ENCODE measurements around the gene IFNAR1. TPM values are rescaled to one million over a fixed set of nuclear protein-coding genes. Genes with fewer than 3 reads are reported as not detected.

The IFNAR1 gene
- total RNA-seq: 10 to 100 TPM in 2 of 4 donors, 1 to 10 TPM in 2; 8.9 to 24.3 (median 9.9) TPM

DNA sequence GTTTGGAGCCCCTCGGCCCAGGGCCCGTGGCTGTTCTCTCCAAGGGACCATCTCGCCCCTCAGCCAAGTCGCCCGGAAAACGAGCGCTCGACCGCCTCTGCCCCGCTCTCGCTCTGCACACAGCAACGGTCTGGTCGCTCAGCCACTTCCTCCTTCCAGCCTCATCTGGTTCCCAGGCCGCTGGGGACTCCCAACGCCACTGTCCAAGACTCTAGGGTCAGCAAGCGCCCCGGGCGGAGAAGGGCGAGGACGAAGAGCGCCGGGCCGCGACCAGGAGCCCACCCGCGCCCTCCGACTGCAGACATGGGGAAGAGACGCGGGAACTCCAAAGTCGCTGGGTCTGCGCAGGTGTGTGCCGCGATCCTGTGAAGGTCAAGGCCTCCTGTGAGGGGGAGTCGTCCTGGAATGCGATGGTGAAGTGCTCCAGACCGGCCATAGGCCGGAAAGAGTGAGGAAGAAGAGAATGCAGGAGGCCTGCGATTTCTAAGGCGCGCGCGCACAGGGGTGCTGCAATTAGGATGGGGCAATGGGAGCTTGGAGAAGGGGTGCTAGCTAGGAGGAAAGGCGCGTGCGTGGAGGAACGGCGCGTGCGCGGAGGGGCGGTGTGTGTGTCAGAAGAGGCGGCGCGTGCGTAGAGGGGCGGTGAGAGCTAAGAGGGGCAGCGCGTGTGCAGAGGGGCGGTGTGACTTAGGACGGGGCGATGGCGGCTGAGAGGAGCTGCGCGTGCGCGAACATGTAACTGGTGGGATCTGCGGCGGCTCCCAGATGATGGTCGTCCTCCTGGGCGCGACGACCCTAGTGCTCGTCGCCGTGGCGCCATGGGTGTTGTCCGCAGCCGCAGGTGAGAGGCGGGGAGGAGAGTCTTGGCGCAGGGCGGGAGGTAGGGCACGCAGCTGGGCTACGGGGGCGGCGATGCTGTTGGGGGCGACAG lies at the start of gene IFNAR1:
Gene IFNAR1, plus strand, starts transcription at position 680 of the 931 bp plus-strand sequence. Its CDS starts 86 bp downstream, at position 766.
- Histone ChIP-seq H3K4me3 (peak within 1 kb of the TSS; percentile 75 to 99 (median 94)), H3K27me3 (no peaks in the 10 kb centered on the region), H3K4me1 (peaks cover 23 to 32% of the 10 kb centered on the region in 2 donors), H3K36me3 (no peaks in the 10 kb centered on the region), H3K9me3 (no peaks in the 10 kb centered on the region), H3K27ac (peak within 1 kb of the TSS; percentile 93 to 99 (median 97))
- intact Hi-C loops (cut with DNase I; ENCODE audit: low total_unique reads): loop anchor here (1.0 to 10.0 kb wide), 5 partner anchors 36 to 550 kb away; partner anchors contain the start of genes DONSON, IL10RB and PAXBP1
- peak; percentile 97 to 98 for DNase-seq
- in situ Hi-C loops (cut with MboI; ENCODE audit: low sequenced_read_pairs in 4 of 4): loop anchor here in 1 of 4 donors (25.0 kb wide), 1 partner anchor 113 kb away; no protein-coding TSS in a partner anchor
- peak; percentile 97 to 98 for ATAC-seq
- peak; percentile 82 to 85 for TF ChIP-seq POLR2A (IDR thresholded peaks at IDR 0.05)
- TF ChIP-seq, protein P1, sequence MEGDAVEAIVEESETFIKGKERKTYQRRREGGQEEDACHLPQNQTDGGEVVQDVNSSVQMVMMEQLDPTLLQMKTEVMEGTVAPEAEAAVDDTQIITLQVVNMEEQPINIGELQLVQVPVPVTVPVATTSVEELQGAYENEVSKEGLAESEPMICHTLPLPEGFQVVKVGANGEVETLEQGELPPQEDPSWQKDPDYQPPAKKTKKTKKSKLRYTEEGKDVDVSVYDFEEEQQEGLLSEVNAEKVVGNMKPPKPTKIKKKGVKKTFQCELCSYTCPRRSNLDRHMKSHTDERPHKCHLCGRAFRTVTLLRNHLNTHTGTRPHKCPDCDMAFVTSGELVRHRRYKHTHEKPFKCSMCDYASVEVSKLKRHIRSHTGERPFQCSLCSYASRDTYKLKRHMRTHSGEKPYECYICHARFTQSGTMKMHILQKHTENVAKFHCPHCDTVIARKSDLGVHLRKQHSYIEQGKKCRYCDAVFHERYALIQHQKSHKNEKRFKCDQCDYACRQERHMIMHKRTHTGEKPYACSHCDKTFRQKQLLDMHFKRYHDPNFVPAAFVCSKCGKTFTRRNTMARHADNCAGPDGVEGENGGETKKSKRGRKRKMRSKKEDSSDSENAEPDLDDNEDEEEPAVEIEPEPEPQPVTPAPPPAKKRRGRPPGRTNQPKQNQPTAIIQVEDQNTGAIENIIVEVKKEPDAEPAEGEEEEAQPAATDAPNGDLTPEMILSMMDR (IDR thresholded peaks at IDR 0.05 in 4 of 5, conservative IDR thresholded peaks at IDR 0.05 in 1 of 5): no peak

DNA sequence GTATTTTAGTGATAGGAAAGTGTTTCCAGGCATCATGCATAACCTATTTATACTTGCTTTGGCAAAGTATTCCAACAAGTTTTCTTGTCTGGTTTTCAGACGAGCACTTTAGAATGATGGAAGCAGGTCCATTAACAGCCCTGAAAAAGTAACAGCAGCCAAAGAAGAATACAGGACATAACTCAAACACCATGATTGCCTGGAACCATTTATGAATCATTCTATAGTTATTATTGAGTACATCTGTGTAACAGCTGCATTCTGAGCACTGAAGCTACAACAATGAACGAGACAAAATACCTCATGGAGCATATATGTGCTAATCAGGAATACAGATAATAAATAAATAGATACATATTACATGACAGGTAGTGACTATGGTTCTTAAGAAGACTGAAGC lies 46.0 kb upstream of the IFNAR1 start:
- Histone ChIP-seq H3K36me3 (peaks cover 0 to 14% of the 10 kb centered on the region in 2 donors), H3K4me3 (no peak overlapping the region), H3K9me3 (no peaks in the 10 kb centered on the region), H3K27me3 (no peaks in the 10 kb centered on the region), H3K4me1 (no peaks in the 10 kb centered on the region), H3K27ac (no peak overlapping the region)
- in situ Hi-C loops (cut with MboI; ENCODE audit: low sequenced_read_pairs in 4 of 4) (no loop called here), intact Hi-C loops (cut with DNase I; ENCODE audit: low total_unique reads) (no loop called here)
- DNase-seq (no peak), ATAC-seq (no peak)
- TF ChIP-seq POLR2A (IDR thresholded peaks at IDR 0.05): no peak
- TF ChIP-seq, protein P1 (IDR thresholded peaks at IDR 0.05 in 4 of 5, conservative IDR thresholded peaks at IDR 0.05 in 1 of 5): no peak

DNA sequence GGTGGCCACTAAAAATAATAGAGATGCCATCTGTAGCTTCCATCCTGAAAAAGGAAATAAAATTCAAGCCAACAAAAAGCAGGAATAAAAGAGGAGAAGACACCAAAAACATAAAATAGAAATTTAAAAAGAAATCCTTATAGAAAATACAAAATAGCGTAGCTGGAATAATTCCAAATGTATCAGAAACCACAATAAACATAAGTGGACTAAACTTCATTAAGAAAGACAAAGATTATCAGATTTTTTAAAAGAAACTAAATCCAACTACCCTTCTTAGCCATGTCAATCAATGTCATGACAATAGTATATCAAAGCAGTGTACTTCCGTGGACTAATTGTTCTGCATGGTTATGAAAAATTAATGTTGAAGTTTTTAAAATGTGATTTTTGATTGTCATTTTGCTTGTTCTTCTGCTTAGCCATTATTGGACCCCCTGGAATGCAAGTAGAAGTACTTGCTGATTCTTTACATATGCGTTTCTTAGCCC lies 45.4 kb upstream of the IFNAR1 start:
- ATAC-seq (no peak), DNase-seq (no peak)
- Histone ChIP-seq H3K27ac (no peak overlapping the region), H3K4me1 (no peaks in the 10 kb centered on the region), H3K27me3 (no peaks in the 10 kb centered on the region), H3K9me3 (no peaks in the 10 kb centered on the region), H3K4me3 (no peak overlapping the region), H3K36me3 (peaks cover 0 to 16% of the 10 kb centered on the region in 2 donors)
- in situ Hi-C loops (cut with MboI; ENCODE audit: low sequenced_read_pairs in 4 of 4): no loop called here
- no peak for TF ChIP-seq POLR2A (IDR thresholded peaks at IDR 0.05)
- TF ChIP-seq, protein P1 (IDR thresholded peaks at IDR 0.05 in 4 of 5, conservative IDR thresholded peaks at IDR 0.05 in 1 of 5): no peak
- intact Hi-C loops (cut with DNase I; ENCODE audit: low total_unique reads): no loop called here

DNA sequence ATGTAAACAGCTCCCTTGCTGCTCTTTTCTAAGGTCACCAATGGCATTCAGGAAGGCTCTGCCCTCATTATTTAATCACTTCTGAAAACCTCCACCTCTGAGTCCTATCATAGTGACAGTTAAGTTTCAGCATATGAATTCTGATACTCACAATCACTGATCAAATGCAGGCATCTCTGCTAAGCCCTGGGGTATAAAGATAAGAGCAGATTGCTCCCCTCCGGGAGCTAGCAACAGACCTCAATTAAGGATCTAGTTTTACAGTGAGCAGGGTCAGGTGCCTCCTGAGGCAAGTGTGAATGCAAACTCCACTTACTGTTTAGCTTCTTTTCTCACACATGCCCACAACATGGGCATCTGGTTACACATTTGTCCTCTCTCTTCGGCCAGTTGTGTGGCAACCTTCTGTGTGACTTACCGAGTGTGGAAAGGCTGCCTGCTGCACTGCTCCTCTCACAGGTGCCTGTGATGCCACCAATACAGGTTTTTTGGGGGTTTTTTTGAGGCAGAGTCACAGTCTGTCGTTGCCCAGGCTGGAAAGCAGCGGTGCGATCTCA lies 43.6 kb upstream of the IFNAR1 start:
- TF ChIP-seq POLR2A (IDR thresholded peaks at IDR 0.05): no peak
- TF ChIP-seq, protein P1 (IDR thresholded peaks at IDR 0.05 in 4 of 5, conservative IDR thresholded peaks at IDR 0.05 in 1 of 5): no peak
- no peak overlapping the region for H3K27ac ChIP-seq
- DNase-seq (no peak), ATAC-seq (peak; percentile 55 to 76)
- H3K36me3 ChIP-seq: peaks cover 0 to 18% of the 10 kb centered on the region in 2 donors
- H3K4me3 ChIP-seq: no peak overlapping the region
- peaks cover 5 to 6% of the 10 kb centered on the region in 2 donors for H3K4me1 ChIP-seq
- in situ Hi-C loops (cut with MboI; ENCODE audit: low sequenced_read_pairs in 4 of 4) (no loop called here), intact Hi-C loops (cut with DNase I; ENCODE audit: low total_unique reads) (no loop called here)
- no peaks in the 10 kb centered on the region for H3K27me3 ChIP-seq
- H3K9me3 ChIP-seq: no peaks in the 10 kb centered on the region

Measured in gastrocnemius medialis (tissue), 4 donors.